Mucosa of stomach (tissue), 1 donor: ENCODE data around the gene PDGFRB.

Experiments
- H3K27me3 ChIP-seq: one replicate; pipeline ENCODE4 v1.7.0; 2013; ENCODE audit warnings: mild to moderate bottlenecking, low read length; ENCODE audit not compliant: control insufficient read depth, insufficient read depth
- H3K36me3 ChIP-seq: one replicate; pipeline ENCODE4 v1.7.0; 2013; ENCODE audit warnings: low read length; ENCODE audit not compliant: control insufficient read depth, insufficient read depth
- H3K4me1 ChIP-seq: one replicate; pipeline ENCODE4 v1.7.0; 2013; ENCODE audit warnings: mild to moderate bottlenecking, low read length; ENCODE audit not compliant: control insufficient read depth, insufficient read depth
- H3K4me3 ChIP-seq: one replicate; pipeline ENCODE4 v1.7.0; 2013; ENCODE audit warnings: low read length
- H3K9ac ChIP-seq: one replicate; pipeline ENCODE4 v1.7.0; 2013; ENCODE audit warnings: mild to moderate bottlenecking, low read length, moderate library complexity
- H3K9me3 ChIP-seq: one replicate; pipeline ENCODE4 v1.7.0; 2013; ENCODE audit warnings: mild to moderate bottlenecking, low read length, moderate library complexity; ENCODE audit not compliant: control insufficient read depth
- donor health status: Pancreatic carcinoma.

PDGFRB gene

GRCh38 chr5:150067405-150067960 is 88.2 kb downstream of the PDGFRB start:
- no peaks in the 10 kb centered on the region for H3K36me3 ChIP-seq
- H3K4me3 ChIP-seq, result no peak overlapping the region
- H3K9ac ChIP-seq, result no peak overlapping the region
- peaks cover 7% of the 10 kb centered on the region for H3K27me3 ChIP-seq
- H3K4me1 ChIP-seq, result peaks cover 4% of the 10 kb centered on the region
- H3K9me3 ChIP-seq, result no peaks in the 10 kb centered on the region

GRCh38 chr5:150066901-150067396 is 88.7 kb downstream of the PDGFRB start:
- Histone ChIP-seq H3K36me3 (no peaks in the 10 kb centered on the region), H3K4me3 (no peak overlapping the region), H3K9ac (no peak overlapping the region), H3K27me3 (peaks cover 7% of the 10 kb centered on the region), H3K9me3 (no peaks in the 10 kb centered on the region), H3K4me1 (peaks cover 4% of the 10 kb centered on the region)

- H3K9ac ChIP-seq, result no peak overlapping the region
- H3K4me1 ChIP-seq, result peaks cover 4% of the 10 kb centered on the region
- H3K27me3 ChIP-seq, result peaks cover 7% of the 10 kb centered on the region
- H3K36me3 ChIP-seq, result no peaks in the 10 kb centered on the region
- no peak overlapping the region for H3K4me3 ChIP-seq
- no peaks in the 10 kb centered on the region for H3K9me3 ChIP-seq
Measured at GRCh38 chr5:150066436-150066835, 89.2 kb downstream of the PDGFRB start.

DNA sequence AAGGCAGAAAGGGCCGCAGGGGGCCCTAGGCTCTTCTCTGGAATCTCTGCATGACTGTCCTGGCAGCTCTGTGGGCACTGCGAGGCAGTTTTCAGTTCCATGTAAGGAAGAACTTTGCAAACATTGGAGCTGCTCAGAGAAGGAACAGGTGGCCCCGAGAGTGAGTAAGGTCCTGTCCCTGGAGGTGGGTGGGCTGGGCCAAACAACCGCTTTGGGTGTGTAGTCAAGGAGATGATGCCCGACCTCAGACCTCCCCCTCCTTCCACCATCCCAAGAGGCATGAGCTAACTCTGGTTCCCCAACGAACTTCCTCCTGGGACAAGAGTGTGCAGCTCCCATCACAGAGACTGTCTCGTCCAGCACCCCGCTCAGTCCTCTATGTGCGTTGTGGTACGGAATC is 89.8 kb downstream of the PDGFRB start:
- peaks cover 7% of the 10 kb centered on the region for H3K27me3 ChIP-seq
- peaks cover 4% of the 10 kb centered on the region for H3K4me1 ChIP-seq
- no peaks in the 10 kb centered on the region for H3K36me3 ChIP-seq
- no peak overlapping the region for H3K9ac ChIP-seq
- no peak overlapping the region for H3K4me3 ChIP-seq
- H3K9me3 ChIP-seq, result no peaks in the 10 kb centered on the region

- Histone ChIP-seq H3K9me3 (no peaks in the 10 kb centered on the region), H3K4me1 (peaks cover 4% of the 10 kb centered on the region), H3K27me3 (peaks cover 7% of the 10 kb centered on the region), H3K4me3 (no peak overlapping the region), H3K36me3 (no peaks in the 10 kb centered on the region), H3K9ac (no peak overlapping the region)
Measured at GRCh38 chr5:150065346-150065745, 90.3 kb downstream of the PDGFRB start.

- Histone ChIP-seq H3K9me3 (no peaks in the 10 kb centered on the region), H3K36me3 (no peaks in the 10 kb centered on the region), H3K9ac (no peak overlapping the region), H3K4me1 (peaks cover 4% of the 10 kb centered on the region), H3K4me3 (no peak overlapping the region), H3K27me3 (peaks cover 7% of the 10 kb centered on the region)
Measured at GRCh38 chr5:150064681-150065220, 90.9 kb downstream of the PDGFRB start.
